SH-SY5Y (cell line): ENCODE data around the gene AKR1A1.

Source experiments
- GATA2 ChIP-seq: IDR thresholded peaks from 2 replicates; pipeline ENCODE4 v1.6.1; 2011; ENCODE audit warnings: mild to moderate bottlenecking, low read depth, low read length
- GATA3 ChIP-seq: IDR thresholded peaks from 2 replicates; pipeline ENCODE4 v1.6.1; 2011; ENCODE audit warnings: low read depth, mild to moderate bottlenecking, low read length, moderate library complexity

- TF ChIP-seq GATA2 (no peak), GATA3 (no peak)
Measured at GRCh38 chr1:45510972-45511527, 39.6 kb upstream of the AKR1A1 start.
